Fibroblast of peridontal ligament (primary cell): ENCODE measurements around the gene LNX2.

Source experiments
- DNase-seq: peaks from one replicate; pipeline ENCODE4 v3.0.0-alpha.2; 2010; ENCODE audit errors: extremely low read depth

LNX2 gene

DNA sequence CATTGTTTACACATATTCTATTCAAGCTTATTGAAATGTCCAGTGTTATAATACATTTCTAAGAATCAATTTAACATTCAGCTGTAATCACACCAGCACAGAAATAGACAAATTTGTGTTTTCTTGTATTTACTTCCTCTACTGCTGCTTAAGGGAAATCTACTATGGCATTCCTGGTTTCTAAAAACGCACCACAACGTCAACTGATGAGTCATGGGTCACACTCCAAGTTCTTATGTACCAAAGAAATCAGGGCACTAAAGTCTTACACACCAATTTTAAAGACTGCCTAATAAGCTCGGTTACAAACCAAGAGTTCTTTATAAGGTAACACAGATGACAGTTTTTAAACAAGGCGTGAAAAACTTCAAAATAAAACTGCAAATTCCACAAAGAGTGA, 13.2 kb downstream of the LNX2 start:
- peak; percentile 86 for DNase-seq

DNA sequence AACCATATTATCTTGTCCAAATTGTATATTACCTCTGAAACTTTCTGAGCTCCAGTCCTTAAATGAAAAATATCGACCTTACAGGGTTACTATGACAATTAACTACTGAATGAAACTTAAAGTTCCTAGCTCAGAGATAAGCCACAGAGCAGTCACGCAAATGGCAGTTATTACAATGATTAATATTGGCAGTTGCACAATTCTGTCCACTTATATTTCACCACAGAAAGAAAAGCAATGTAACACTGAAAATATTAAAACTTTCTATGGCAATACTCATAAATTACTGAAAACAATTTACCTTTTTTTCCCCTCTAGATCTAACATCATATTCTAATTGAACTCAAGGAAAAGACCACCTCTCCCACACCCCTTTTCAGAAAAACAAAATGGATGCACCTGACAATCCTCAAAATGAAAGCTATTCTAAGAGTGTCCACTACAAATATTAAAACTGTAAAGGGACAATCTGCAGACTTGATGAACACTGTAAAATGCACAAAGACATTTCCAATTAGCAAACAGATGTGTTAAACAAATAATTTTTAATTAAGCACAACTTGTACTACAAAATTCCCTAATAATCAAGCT, 14.6 kb downstream of the LNX2 start:
- no peak for DNase-seq

DNA sequence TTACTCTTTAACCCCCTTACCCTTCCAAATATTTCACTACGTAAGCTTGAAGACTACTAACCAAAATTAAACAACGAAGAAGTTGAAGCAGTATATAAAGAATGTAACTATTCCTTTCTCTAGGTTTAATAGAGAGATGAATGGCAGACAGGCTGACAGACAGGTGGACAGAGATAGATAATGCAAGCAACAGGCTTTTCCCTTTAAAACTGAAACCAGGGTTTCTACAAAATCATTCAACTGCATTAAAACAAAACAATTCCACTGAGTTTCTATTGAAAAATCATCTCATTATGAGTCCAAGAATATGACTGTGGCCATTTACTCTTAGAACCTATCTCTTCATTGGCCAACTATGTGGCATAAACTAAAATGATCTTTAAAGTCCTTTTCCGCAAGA, 15.2 kb downstream of the LNX2 start:
- DNase-seq, result no peak

DNA sequence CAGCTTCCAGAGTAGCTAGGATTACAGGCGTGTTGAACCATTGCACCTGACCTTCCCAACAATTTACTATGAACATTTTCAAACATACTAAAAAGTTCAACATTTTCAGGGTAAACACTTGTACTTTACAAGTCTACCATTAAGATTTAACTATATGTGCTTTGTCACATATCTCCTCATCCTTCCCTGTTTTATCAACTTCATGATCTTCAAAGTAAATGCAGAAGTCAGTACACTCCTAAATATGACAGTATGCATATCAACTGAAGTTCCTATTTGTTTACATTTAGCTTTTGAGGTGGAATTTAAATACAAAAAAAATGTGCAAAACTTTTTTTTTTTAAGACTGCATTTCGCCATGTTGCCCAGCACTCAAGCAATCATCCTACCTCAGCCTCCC, 18.5 kb downstream of the LNX2 start:
- no peak for DNase-seq

DNA sequence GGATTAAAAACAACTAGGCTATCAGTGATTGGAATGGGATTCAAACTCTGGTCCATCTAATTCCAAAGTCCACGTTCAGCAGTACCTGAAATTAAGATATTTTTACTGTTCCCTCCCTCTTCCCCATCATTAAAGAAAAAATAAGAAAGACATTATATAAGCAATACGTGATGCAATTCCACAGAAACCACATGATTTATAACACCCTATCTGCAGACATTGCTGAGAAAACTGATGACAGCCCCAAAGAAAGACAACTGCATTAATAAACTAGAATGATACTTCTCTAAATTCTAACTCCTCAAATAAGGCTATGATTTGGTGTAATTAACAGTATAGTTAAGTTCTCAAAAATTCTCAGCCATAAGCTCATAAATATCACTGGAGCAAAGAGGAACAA, 19.1 kb downstream of the LNX2 start:
- no peak for DNase-seq

DNA sequence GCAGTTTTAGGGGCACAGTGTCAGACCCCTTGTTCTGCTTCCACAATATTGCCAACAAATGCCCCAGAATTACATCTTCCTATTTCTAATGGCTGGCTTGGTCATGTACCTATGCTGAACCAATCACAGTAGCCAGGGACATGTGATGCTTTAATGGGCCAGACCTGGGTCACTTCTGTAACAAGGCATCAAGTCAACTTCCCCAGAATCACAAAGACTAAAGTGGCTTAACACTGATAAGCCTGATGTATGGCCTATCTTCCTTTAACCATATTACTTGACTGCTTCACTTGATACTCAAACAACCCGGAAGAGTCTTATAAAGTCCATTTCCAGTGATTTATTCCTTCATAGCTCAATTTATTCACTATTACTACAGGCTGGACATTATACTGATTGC, 19.6 kb downstream of the LNX2 start:
- no peak for DNase-seq

DNA sequence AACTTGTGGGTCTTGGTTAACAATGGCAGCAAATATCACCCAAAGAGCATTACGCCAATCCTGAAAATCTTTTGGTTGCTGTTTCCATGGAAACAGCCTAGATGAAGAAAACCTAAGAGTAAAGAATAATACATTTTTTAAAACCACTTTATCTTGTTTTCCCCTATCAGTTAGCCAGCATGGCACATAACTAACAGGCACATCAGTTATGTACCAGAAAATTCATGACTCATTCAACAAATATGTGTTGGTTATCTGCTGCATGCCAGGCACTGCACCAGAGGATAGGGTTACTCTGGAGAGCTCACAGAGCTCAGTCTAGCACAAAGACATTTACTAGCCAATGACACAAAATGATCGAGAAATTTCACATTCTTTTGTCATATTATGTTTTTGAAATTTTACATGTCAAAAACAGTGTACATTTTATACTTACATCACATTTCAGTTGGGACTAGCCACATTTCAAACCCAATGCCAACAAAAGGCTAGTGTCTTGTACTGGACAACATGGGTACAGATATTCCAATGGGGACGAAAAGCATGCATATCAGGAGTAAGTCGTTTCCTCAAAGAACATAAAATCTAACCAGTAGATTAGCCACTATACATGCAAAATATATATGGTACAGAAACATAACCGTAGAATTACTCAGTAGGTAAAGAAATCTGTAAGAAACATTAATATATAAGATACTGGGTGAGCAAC, 20.3 kb downstream of the LNX2 start:
- peak; percentile 84 for DNase-seq

DNA sequence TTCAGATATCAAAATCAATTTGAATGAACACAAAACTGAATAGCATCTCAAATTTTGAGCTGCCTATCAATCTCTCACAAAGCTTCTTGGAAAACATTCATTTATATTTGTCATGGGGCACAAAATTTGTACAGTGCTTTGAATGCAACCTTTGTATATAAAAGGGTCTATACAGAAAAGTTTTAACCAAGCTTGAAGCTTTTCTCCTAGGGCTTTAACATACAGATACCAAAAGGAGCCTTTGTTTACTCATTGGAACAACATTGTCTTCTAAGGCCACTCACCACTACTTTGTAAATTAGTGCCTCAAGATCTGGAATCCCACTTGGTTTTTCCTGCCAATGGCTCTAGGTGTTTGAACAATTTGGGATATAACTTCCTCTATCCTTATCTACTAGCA, 21.2 kb downstream of the LNX2 start:
- no peak for DNase-seq

DNA sequence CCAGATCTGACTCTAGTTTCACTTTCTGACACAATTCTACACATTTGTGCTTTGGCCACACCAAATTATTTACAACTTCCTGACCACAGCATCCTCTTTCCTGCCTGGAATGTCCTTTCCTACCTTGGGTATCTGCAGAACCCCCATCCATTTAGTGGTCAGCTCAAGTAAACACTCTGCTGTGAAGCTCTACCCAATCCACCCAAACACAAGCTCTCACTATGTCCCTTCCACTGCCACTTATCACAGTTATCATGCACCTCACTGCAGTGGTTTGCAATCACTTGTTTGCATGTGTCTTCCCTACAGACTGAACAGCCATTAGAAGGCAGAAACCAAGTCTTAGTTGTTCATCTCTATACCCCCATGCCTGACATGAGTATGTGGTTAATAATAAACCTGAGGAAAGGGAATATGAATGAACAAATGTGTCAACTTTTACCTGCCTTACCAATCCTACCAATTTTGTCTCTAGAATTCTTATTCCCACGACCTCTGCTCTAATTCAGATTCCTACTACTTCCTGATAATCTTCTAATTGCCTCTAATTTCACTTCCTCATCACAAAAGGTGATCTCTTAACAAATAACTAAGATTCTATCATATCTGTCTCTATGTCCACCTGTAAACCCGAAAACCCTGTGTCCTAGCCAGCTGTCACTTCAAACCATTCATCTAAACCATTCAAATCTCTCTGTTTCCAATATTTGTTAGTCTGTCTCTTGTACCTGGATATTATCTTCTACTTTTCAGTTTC, 25.1 kb downstream of the LNX2 start:
- no peak for DNase-seq

DNA sequence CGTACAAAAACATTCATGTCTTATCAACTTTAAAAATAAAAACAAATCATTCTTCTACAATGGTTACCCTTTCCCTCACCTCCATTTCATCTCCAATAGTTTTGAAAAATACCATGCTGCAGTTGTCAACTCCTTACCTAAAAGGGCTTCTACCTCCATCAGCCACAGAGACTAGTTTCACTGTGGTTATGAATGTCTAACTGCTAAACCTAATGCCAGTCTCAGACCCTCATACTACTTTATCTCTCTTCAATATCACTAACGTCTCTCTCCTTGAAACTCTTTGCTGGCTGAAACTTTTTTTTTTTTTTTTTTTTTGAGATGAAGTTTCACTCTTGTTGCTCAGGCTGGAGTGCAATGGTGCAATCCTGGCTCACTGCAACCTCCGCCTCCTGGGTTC, 27.1 kb downstream of the LNX2 start:
- no peak for DNase-seq

DNA sequence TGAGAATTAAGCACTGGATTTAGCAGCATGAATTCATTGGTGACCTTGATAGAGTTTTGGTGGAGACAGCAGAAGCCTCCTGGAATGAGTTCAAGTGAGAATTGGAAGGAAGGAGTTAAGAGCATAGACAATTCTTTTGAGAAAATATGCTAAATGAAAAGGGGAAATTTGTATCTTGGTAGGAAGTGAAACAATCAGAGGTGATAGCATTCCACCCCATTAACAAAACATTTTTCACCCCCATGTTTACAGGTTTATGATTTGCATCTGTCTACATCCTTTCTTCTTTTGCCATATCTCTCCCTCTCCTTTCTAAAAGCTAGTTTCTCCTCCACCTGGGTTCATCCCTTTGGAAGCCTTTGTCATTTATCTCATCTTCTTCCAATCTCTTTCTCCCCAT, 27.5 kb downstream of the LNX2 start:
- DNase-seq, result no peak

DNA sequence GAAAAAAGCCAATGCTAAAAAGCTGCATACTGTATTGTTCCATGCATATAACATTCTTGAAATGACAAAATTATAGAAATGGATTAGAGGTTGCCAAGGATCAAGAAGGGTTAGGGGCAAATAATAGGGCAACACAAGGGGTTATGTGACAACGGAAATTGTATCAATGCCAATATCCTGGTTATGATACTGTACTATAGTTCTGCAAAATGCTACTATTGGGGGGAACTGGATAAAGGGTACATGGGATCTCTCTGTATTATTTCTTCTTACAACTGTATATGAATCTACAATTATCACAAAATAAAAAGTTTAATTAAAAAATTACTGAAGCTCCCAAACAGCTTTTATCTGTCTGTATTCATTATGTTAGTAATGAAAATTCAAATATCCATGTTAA, 31.9 kb downstream of the LNX2 start:
- DNase-seq, result no peak

DNA sequence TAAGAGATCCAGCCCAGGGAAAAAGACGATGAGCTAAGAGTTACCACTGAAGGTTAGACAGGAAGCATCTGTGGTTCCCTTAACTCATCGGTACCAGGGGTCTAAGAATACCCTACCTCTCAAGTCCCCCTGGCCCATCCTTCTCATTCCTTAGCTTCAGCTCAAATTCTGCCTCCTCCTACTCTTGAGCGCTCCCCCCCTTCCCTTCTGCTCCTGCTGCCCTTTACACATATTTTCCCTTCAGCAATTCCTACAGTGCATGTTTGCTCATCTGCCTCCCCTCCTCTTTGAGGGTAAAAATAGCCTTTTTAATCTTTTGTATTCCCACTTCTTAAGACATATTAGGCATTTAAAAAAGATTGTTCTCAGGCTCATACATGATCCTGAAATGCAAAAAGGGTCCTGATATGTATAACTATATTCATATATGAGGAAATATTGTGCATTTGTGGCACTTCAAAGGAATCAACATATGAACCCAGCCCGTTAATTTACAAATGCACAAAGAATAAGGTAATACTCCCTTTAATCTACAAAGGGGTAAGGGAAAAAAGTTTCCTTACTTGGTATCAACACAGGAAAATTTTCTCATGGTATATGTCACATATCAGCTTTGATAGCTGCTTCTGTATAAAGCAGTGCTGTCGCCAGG, 33.1 kb downstream of the LNX2 start:
- no peak for DNase-seq

DNA sequence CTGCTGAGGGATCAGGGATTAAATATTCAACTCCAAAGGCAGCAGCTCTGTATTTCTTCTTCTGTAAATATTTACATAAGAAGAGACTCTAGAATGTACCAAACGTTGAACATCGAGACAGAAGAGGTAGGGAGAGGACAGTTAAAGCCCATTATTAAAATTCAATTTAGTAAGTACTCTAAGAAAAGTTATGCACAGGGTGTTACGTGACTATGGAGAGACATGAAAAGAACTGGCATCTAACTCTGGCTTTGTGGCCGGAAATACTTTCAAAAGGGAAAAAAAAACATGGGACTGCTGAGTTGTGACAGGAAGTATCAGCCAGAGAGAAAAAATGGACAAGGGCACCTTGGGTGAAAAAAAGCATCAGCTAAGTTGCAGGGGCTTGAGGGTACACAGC, 36.7 kb downstream of the LNX2 start:
- no peak for DNase-seq

DNA sequence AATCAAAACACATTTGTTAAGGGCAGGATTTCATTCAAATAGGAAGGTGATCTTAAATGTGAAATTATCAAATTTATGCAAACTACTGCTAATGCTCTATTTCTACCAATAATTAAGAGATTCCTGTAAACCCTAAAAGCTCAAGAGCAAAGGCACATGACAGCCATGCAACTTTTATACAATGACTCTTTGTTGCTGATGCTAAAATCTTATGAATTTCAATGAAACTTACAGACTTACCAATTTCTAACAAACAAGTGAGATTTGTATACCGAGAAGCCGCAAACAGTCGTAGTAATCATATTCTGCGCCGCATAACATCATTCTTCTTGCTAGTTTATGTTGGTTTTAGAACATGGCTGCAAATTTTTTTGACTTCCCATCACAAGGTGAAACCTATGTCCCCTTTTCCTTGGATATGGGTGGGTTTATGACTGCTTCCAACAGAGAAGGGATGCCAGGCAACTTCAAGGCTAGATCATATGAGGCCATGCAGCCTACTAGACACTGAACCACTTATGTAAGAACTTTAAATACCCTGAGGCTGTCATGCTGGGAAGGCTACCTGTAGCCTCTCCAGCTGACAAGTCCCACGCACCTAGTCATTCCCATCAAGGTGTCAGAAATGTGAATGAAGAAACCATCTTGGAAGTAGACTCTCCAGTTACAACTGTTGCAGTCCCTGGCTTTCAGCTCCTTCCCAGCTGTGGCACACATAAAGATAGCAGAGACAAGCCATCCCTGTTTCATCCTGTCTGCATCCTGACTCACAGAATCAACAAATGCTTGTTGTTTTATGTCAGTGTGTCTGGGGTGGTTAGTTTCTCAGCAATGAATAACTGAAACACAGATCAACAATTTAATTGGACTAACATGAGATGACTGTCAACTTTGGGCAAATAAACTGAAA, 42.0 kb downstream of the LNX2 start:
- DNase-seq, result no peak

DNA sequence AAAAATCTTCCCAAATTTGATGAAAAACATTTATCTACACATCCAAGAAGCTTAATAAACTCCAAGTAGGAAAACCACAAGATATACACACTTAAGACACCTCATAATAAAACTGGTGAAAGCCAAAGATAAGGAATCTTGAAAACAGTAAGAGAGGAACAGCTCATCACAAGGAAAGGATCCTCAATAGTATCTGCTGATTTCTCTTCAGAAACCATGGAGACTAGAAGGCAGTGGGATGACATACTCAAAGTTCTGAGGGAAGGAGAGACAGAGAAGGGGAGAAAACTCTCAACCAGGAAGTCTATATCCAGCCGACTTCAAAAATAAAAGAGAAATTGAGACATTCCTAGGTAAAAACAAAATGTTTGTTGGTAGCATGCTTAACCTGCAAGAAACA, 45.7 kb downstream of the LNX2 start:
- DNase-seq, result no peak

DNA sequence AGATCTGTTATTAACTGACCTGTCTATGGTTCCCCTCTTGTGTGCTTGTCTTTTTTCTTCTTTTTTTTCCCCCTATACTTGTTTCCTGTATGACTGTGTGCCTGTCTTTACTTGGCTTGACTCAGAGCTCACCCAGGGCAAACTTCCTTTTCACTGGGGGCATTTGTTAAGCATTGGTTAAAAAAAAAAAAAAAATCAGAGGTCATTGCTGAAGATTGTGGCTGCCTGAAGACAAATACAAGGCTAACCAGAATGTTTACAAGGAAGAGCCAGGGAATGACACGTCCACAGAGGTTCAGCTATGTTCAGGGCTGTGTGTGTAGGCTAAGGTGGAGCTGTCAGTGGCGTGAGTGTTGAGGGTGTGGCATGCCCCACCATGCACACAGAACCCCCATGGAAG, 47.1 kb downstream of the LNX2 start:
- DNase-seq, result peak; percentile 12

DNA sequence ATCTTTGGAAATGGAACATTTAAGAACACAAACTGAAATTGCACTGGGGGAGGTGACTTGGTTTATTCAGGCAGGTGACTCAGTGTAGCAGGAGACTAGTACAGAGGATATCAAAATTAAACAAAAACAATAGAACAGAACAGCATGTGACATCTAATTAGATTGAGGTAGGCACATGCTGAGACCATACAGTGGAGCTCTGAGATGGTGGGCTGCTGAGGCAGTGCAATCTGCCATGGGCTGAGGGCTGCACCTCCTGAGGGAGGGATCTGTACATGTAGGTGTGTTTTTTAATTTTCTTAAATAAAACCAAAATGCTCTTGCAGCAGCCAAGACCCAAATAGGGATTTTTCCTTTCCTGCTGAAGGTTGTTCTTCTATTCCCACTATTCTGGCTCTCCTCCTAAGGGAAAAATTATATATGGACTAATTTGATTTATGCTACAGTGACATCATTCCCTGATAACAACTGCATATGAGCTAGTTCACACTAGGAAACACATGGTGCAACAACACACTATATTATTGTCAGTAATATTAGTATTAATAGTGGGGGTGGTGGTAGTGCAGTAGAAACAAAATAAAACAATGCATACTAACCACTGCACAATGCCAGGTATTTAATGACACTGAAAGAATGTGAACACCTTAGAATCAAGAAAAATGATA, 48.0 kb downstream of the LNX2 start:
- DNase-seq, result no peak

DNA sequence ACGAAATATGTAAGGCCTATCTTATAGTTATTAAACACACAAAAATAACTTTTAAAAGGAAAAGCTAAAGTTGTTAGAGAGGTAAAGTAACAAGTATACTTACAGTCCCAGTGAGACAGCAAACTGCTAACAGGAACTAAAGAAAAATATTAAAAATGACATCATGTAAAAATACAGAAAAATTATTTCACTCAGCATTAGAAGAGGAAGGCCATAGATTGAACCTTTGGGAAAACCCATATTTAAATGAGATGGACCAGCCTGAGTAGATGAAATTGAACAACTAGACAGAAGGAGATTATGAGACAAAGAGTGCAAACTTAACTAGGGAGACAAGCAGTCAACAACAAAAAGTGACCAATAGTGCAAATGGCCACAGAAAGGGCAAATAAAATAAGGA, 49.4 kb downstream of the LNX2 start:
- DNase-seq, result no peak

DNA sequence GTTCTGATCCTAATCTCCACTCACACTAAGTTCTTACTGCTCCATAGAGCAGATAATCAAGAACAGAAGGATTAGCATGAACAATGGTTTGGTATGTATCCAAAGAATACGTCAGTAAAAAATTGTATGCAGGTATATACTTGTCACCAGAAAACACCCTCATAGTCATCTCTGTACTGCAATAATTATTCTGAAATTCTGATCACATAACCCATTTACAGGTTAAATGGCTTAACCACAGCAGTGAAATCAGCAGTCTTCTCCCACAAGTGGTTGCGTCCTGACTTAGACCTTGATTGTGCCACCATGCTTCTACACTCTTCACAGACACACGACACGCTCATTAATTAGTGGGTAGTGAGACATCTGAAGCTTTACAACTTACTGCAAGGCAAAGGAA, 50.9 kb downstream of the LNX2 start:
- no peak for DNase-seq

DNA sequence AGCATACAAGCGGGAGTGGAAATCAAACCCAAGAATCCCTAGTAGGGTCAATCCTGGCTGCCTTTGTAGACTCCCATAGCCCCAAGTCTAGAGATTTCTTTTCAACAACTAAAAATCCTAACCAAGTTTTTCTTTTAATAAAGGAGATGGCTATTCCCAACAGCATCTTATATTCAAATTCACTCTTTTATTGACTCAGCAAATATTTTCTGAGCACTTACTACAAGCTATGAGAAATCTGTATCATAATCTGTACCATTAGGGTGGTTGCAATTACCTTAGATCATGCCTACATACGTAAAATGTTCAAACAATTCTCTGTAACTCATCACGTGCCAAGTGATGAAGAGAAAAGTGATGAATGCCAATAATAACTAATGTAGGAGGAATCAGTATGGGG, 54.5 kb downstream of the LNX2 start:
- DNase-seq, result no peak
